Suprapubic skin (tissue), 4 donors: ENCODE data around the gene FAM151B.

Experiments
- POLR2A ChIP-seq, 2 donors: fragments of 450-650 bp; IDR thresholded peaks; one replicate each; pipeline ENCODE4 v1.6.1; 2017; ENCODE audit warnings: antibody characterized with exemption in 2 of 2, mild to moderate bottlenecking in 2 of 2, moderate library complexity in 2 of 2
- POLR2AphosphoS5 ChIP-seq, 3 donors: sonication (generic); formaldehyde crosslinking; IDR thresholded peaks; one replicate each; pipeline ENCODE4 v1.6.1; 2017; ENCODE audit warnings: antibody characterized with exemption in 3 of 3
- TF ChIP-seq, protein P1 (sequence below), 2 donors: fragments of 200-600 bp in 1 of 2; fragments of 450-650 bp in 1 of 2; sonication (generic) in 1 of 2; IDR thresholded peaks; one replicate each; pipeline ENCODE4 v1.5.1; 2016 to 2019; ENCODE audit warnings: antibody characterized with exemption in 2 of 2, mild to moderate bottlenecking in 1 of 2, moderate library complexity in 1 of 2

DNA sequence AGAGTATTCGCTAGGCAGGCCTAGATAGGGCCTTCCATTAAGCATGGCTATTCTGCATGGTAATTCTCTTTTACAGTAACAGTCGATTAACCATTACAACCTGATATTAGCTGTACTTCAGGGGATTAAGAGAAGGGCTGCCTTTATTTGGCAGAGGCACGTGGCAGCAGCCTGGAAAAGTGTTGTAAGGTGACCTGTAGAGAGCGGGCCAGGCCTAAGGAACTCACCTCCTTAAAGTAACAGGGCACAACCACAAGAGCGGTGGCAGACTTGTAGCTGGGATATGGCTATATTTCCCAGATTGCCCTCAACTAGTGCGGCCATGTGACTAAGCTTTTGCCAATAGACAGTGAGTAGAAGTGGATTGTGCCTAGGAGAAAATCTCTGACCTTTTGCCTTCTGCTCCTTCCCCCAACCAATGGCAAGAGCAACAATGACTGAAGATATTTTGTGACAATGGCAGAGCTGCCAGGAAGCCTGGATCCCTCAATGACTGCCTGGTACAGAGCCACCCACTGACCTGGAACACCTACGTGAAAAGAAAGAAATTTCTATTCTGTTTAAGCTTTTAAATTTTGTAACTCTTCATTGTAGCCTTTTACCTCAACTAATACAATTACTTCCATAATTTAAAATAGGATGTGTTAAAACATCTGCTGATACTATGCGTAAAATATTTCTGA lies 101.1 kb downstream of the FAM151B start:
- TF ChIP-seq, protein P1, sequence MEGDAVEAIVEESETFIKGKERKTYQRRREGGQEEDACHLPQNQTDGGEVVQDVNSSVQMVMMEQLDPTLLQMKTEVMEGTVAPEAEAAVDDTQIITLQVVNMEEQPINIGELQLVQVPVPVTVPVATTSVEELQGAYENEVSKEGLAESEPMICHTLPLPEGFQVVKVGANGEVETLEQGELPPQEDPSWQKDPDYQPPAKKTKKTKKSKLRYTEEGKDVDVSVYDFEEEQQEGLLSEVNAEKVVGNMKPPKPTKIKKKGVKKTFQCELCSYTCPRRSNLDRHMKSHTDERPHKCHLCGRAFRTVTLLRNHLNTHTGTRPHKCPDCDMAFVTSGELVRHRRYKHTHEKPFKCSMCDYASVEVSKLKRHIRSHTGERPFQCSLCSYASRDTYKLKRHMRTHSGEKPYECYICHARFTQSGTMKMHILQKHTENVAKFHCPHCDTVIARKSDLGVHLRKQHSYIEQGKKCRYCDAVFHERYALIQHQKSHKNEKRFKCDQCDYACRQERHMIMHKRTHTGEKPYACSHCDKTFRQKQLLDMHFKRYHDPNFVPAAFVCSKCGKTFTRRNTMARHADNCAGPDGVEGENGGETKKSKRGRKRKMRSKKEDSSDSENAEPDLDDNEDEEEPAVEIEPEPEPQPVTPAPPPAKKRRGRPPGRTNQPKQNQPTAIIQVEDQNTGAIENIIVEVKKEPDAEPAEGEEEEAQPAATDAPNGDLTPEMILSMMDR (IDR thresholded peaks at IDR 0.05) = no peak
- TF ChIP-seq POLR2AphosphoS5 (IDR thresholded peaks at IDR 0.05) = no peak
- TF ChIP-seq POLR2A (IDR thresholded peaks at IDR 0.05) = no peak
